Activated T-cell treated with anti-CD3 and anti-CD28 coated beads for 4 hours (primary cell): ENCODE measurements around the gene POLA2.

ENCODE experiments used
- DNase-seq: peaks from one replicate; pipeline ENCODE4 v3.0.0-alpha.2; 2020

Gene POLA2

DNA sequence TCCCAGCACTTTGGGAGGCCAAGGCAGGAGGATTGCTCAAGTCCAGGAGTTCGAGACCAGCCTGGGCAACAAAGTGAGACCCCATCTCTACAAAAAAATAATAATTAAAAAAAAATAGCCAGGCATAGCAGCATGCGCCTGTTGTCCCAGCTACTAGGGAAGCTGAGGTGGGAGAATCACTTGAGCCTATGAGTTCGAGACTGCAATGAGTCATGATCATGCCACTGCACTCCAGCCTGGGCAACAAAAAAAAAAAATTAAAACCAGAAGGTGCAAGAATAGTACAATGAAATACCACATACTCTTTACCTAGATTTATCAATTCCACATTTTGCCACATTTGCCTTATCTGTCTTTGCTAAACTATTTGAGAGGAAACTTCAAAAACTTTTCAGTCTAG, 80.1 kb downstream of the POLA2 start:
- DNase-seq, result no peak
